GM12801 (cell line): Measurements from ENCODE around the gene CCDC124.

Experiments used
- CTCF ChIP-seq: IDR thresholded peaks from one replicate; pipeline ENCODE4 v1.5.1; 2011; ENCODE audit warnings: control low read depth; ENCODE audit not compliant: insufficient read length; ENCODE audit errors: extremely low read depth

Gene CCDC124

GRCh38 chr19:17953869-17954268, 21.1 kb downstream of the CCDC124 start:
- no peak for TF ChIP-seq CTCF

GRCh38 chr19:17954401-17954800, 21.6 kb downstream of the CCDC124 start:
- no peak for TF ChIP-seq CTCF

- no peak for TF ChIP-seq CTCF
Observed at GRCh38 chr19:17957149-17957849, 24.5 kb downstream of the CCDC124 start.

GRCh38 chr19:17957885-17958284, 25.1 kb downstream of the CCDC124 start:
- TF ChIP-seq CTCF = no peak

GRCh38 chr19:17963936-17964691, 31.3 kb downstream of the CCDC124 start:
- no peak for TF ChIP-seq CTCF

- no peak for TF ChIP-seq CTCF
Observed at GRCh38 chr19:17965370-17966128, 32.7 kb downstream of the CCDC124 start.

- TF ChIP-seq CTCF = no peak
Observed at GRCh38 chr19:17966129-17966483, 33.3 kb downstream of the CCDC124 start.
